Dedifferentiated amniotic fluid mesenchymal stem cell (primary cell): ENCODE results near the gene GNLY.
"Not testable (repeated sequence)": the region's sequence is repeated elsewhere in the genome, so short reads cannot be mapped to it uniquely, and the experiment has no call there.

Experiments used
- DNase-seq: peaks from one replicate; pipeline ENCODE4 v3.0.0-alpha.2; 2016; ENCODE audit errors: extremely low spot score

Gene GNLY

DNA sequence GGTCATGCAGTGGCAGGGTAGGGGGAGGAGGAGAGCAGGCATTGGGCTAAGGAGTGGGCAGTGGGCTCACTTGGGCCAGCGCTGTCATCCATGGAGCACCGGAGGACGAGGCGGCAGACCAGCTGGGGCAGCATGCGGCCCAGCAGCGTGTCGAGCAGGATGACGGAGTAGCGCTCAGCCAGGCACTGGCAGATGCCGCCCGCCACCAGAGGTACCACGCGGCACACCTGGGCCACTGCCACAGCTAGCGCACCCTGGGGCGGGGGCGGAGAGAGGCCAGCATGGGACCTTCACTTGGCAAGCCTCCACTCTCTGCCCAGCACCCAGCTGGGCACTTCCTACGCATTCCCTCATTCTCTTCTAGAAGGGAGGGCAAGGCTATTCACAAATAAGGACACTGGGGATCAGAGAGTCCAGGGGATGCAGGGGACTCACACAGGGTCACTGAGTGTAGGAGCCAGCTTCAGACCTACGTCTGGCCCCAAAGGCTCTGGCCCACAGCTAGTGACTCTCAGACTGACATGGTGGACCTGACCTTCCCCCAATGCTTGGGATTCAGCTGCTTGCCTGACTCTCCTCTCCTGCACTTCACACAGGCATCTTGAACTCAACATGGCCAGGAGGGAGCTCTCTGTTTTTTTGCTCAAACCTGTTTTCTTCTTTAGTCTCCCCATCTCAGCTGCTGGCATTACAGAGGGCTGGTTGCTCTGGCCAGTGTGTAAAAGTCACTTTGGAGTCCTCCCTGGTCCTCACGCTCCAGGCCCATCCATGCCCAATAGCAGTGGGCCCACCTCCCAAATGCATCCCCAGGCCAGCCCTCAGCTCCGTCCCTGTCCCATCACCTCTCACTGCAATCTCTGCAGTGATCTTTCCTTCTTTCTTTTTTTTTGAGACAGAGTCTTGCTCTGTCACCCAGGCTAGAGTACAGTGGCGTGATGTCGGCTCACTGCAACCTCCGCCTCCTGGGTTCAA, 30.3 kb upstream of the GNLY start:
- DNase-seq = no peak

DNA sequence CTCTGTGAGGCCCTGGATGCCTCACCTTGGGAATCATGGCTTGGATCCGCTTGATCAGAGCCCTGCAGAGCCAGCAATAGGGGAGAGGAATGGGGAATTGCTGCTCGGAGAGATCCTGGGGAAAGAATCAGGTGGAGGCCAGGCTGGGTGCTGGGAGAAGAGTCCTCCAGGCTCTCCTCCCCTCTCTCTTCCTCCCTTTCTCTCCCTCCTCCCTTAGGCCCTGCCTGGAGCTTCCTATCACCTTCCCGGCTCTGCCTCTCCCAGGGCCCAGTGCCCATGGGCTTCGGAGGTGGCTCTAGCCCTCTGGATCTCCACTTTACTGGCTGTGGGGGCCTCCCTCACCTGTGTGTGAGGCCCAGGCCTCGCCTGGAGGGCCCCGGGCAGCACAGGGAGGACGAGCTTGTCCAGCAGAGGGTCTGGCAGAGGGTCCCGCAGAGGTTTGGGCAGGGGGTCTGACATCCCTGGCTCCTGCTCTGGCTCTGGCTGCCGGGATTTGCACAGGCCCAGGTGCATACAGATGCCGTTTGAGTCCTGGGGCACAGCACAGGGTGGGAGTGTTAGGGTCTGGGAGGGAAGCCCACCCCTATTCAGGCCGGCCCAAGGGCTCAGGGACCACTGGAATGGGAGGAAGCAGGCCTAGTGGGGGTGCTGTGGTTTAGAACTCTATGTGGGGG, 28.8 kb upstream of the GNLY start:
- no peak for DNase-seq

DNA sequence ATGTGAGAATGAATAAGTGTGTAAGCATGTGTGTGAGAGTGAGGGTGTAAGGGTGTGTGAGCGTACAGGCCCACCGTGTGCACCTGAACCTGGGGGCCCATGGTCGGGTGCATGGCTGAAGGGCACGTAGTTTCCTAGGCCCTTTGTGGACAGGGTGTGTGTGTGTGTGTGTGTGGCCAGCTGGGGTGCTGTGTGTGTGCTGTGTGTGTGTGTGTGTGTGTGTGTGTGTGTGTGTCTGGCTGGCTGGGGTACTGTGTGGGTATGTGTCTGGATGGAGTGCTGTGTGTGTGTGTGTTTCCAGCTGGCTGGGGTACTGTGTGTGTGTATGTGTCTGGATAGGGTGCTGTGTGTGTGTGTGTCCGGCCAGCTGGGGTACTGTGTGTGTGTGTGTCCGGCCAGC, 28.1 kb upstream of the GNLY start:
- DNase-seq = no peak

DNA sequence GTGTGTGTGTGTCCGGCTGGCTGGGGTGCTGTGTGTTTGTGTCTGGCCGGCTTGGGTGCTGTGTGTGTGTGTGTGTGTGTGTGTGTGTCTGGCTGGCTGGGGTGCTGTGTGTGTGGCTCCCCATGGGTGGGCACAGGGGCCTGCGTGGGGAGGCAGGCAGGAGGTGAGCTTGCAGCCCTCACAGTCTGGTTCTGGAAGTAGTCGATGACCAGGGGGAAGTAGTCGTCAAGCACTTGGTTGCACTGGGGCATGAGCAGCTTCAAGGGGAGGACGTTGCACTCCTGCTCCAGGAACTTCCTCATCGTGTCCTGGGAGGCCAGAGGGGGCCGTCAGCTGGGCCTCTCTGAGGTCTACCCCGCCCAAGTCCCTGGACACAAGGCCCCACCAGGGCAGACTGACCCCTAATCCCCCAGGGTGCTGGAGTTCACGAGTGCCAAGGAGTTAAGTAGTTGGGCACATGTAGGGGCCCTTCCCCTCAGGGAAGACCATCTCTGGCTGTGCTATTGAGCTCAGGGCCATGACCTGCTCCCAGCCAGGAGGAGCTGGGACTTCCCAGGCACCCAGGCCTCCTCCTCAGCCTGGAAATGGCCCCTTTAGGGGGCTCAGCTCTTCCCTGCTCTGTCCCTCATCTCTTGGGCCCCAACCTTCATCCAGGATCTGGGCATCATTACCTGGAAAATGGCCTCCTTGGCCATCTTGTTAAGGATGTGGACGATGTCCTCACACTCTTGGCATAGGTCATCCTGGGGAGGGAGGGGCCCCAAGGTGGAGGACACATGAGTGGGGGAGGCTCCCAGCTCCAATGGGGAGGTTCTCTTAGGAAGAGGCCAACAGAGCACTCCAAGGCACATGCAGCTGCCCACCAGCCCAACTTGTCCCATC, 27.5 kb upstream of the GNLY start:
- DNase-seq = no peak

DNA sequence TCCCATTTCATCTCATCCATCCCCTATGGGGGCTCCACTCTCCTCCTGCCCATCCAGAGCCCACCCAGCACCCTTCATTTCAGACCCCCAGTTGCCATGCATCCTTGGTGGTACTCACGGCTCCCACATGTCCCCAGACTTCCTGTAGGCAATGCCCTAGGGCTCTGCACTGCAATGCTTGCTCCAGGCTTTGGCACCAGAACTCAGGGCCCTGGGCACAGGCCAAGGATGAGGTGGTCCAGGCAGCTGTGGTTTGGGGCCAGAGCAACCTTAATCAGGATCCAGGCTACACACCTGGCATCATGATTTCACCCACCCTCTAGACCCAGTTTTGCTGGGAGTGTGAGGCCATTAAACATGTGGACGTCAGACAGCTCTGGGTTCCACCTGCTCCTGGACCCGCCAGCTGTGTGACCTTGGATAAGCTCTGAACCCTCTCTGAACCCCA, 26.6 kb upstream of the GNLY start:
- no peak for DNase-seq

DNA sequence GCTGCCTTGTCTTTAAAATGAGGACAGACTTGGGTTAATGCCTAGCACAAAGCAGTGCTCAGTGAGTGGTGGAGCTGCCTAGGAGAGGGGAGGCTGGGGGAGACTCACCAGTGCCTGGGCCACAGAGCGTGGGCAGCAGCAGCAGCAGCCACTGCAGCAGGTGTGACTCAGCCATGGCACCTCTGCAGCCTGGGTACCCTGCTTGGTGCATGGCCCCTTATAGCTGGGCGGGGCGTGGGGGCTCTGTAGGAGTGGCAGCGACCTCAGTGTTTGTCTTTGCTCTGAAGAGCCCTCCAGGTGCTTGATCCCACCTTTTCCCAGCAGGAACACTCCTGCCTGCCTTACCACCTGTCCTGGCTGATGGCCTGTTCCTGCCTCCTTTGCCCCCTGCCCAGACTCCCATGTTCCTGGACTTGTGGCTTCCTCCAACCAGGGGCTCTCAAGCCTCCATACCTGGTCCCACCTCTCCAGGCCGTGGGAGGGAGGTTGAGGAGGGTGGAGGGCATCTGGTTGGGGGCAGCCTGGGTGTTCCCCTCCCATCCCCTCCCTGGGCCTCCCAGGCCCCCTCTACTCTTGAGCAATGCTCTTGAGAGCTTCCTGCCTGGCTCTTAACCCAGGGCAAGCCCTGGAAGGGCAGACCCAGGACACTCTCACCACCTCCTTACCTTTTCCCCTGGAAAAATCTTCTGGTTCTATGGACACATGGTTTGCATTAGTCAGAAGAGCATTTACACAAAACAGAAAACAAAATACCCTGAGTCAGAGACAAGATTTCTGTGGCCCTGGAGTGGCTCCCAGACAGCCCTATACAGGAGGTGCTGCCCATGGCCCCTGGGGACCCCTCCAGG, 25.9 kb upstream of the GNLY start, which contains the start of gene SFTPB:
Gene SFTPB, minus strand, starts transcription at position 191 of the 848 bp plus-strand sequence. Its CDS starts 16 bp downstream, at position 175.
- no peak for DNase-seq

DNA sequence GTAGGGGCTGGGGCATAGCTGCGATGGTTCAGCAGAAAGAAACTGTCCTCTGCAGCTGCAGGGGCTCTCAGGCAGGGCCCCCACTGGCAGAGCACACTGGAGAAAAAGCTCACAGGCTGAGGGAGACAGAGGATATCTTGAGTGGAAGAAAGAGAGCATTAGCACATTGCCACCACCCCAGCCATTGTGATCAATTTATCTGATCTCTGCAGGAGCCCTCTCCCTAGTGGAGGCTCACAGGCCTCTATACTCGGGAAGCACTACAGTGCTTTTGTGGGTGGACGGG, 25.4 kb upstream of the GNLY start:
- DNase-seq = no peak

DNA sequence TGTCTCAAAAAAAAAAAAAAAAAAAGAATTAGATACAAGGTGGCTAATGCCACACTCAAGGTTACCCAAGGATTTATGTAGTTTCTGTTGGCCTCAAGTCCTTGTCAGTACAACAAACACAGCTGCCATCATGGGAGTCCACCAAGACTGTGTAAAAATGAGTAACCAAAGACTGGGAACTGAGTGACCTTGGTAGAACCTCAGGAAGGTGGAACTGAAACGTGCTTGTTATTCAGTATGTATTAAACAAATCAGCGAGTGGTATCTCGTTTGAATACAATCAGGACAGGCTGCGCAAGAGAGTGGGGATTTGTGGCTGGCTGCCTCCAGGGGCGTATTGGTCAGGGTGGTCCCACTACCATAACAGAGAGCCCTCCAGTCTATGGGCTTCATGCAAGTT, 24.6 kb upstream of the GNLY start:
- no peak for DNase-seq

DNA sequence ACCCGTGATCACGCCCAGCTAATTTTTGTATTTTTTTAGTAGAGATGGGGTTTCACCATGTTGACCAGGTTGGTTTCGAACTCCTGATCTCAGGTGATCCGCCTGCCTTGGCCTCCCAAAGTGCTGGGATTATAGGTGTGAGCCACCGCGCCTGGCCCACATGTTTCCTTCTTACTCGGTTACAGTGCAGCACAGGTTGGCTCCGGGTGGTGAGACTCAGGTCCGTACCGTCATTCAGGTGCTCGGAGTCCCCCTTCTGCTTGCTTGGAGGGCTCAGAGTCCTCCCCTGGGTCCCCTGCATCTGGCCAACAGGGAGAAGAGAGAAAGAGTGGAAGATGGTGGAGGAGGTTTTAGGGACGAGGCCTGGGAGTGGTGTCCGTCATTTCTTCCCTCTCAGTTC, 23.7 kb upstream of the GNLY start:
- DNase-seq = not testable (repeated sequence)

DNA sequence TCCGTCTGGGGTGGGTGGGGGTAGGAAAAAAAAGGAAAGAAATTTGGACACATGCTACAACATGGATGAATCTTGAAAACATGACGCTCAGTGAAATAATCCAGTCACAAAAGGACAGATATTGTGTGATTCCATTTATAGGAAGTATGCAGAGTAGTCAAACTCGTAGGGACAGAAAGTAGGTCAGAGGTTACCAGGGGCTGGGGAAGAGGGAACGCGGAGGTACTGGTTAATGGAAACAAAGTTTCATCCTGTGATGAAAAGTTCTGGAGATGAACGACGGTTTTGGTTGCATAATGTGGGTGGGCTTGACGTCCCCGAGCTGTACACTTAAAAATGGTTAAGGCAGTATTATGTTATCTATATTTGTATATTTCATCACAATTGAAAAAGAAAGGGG, 21.7 kb upstream of the GNLY start:
- no peak for DNase-seq

DNA sequence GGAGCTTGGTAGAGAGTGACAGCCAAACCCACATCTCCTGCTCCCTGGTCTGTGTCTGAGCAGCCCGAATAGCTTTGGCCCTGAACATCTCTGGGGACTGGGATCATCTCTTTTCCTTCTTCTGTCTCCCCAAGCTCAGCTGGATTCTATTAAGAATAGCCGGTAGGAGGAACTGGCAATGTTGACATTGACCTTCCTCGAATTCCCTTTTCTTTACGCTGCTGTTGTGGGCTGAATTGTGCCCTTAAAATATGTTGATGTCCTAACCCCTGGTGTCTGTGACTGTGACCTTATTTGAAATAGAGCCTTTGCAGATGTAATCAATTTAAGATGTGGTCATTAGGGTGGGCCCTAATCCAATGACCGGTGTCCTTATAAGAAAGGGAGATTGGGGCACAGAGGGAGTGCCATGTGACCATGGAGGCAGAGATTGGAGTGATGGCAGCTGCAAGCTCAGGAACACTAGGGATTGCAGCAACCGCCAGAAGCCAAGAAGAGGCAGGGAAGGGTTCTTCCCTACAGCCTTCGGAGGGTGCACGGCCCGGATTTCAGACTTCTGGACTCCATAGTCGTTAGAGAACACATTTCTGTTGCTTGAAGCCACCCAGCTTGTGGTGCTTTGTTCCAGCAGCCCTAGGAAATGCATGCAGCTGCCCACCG, 20.3 kb upstream of the GNLY start:
- no peak for DNase-seq

DNA sequence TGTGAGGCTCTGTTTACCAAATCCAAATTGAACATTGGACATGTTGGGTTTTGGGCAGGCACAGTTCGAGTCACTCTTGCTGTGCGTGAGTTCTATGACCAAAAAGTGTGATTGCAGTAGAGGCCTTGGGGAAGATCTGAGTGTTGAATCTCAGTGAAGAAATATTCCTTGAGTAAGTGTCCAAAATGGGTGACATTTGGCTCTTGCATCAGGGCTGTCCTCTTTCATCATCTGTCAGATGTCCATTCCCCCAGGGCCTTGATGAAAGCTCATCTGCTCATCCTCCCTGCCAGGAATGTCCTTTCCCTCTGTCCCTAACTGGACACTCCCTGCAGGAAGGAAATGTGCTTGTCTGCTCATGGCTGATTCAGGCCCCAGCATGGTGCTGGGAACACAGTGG, 19.7 kb upstream of the GNLY start:
- DNase-seq = no peak

DNA sequence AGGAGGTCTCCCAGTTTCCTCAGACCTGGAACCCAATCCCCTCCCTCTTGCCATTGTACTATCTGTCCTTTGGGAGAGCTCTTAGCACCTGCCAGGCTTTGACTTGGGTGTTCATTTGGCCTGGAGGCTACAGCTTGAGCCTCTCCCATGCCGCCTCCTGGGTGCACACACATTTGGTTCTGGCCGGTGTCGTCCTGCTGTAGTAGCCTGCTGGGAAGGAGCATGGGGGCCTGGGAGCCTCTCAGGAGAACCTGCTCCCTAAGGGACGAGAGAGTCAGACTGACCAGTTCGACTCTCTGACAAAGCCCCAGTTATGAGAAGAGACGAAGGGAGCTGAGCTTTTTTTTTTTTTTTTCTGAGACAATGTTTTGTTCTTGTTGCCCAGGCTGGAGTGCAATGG, 18.7 kb upstream of the GNLY start:
- no peak for DNase-seq

DNA sequence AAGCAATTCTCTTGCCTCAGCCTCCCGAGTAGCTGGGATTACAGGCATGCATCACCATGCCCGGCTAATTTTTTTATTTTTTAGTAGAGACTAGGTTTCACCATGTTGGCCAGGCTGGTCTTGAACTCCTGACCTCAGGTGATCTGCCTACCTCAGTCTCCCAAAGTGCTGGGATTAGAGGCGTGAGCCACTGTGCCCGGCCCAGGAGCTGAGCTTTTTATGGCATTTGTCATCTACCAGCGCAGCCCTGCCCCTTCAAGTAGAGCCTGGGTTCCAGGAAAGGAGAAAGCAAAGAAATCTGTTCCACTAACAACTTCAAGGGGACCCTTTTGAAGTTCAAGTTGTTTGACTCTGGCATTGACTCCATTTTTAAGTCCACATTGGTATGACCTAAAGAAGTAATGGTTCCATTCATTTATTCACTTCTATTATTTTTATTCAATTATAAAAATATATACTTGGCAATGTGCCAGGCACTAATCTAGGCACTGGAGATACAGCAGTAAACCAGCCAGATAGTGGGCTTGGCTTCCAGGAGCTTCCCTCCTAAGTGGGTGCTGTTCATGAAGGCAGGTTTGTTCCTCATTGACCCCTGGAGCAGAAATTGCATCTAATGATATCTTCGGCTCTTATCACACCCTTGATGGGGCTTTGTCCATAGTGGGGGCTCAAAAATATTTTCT, 18.2 kb upstream of the GNLY start:
- DNase-seq = no peak

DNA sequence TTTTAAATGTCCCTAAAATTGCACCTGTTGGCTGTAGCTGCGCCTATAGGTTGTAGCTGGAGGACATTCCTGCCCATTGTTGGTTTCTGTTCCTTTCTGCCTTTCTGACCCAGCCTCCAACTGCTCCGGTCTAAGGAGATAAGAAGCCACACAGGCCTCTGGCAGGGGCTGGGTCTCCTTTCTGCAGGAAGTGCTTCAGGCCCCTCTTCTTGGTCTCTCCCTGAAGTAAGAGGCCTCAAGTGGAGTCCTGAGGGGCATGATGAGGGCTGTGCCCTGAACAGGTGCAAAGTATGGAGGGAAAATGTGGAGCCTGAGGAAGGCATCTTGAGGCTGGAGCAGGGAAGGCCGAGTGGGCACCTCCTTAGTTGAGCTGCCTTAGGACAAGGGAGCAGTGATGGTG, 15.8 kb upstream of the GNLY start:
- no peak for DNase-seq

DNA sequence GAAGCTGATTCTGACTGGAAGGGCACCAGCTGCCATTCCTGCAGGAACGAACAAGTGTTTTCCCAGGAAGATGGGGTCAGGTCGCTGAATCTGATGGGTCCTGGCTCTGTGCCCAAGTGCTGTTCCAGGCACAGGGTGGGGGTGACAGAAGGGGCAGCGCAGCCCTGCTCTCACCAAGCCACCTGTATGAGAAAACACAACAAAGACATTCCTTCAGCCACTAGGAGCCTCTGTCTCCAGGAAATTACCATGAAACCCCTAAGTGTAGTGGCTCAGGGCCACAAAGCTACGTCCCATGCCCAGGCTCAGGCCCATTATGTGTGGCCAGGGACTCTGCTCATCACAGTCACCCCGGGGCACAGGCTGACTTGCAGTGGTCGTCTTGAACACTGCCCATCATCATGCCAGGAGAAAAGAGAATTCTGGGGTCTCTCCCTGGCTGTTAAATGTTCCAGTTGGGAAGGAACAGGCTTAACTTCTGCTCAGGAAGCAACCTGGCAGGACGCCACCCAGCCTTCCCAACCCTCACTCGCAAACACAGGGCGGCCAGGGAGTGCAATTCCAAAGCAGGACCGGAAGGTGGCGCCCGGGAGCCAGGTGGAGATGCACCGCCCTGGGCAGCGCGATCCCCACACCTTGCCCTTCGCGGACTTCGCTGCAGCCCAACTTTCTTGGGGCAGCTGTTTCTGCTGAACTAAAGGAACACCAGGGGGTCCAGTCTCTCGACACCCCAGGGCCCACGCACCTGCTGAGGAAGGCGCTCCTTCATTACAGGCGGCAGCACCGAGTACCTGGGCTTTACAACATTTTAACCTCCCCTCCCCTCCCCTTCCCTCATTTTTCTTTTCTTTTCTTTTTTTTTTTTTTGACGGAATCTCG, 15.1 kb upstream of the GNLY start:
- peak; percentile 38 for DNase-seq

DNA sequence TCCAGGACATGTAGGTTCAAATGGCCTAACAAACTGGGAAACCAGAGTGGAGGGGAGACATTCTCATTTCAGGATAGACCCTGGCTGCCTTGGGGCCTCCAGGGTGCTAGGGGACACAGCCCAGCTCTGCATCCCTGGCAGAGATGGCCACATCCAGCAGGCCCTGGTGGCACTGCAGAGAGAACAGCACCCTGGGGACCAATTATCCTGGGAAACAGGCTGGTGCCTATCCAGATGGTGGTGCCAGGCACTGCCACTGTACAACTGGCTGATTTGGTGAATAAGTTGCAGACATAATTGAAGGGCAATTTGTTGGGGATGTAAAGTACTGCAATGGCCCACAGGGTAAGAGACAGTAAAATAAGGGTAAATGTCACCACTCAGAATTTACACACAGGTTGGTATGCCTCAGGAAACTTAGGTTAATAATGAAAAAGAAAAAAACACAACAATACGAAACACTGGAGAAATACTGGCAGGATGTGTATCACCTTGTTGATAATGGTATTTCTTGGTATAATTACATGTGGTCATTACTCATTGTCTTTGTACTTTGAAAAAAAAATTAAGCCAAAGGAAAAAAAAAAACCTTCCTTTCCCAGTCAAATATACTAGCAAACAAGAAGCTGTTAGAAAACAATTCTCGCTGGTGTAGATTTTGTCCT, 13.3 kb upstream of the GNLY start:
- DNase-seq = no peak

DNA sequence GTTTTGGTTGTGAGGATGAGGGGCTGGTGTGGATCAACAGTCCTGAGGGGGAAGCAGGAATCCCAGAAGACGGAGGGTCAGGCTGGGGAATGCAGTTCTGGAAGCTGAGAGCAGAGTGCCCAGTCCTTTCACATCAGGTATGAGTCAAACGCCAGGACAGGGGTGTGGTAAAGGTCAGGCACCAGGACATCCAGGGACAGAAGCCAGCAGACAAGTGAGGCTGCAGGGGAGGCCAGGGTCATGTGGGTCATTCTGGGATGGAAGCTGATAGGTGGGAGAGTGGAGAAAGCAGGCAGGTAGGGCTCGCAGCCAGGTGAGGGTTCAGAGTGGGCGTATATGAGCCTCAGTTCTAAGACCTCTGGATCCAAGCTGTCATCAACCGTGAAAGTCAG, 12.8 kb upstream of the GNLY start:
- DNase-seq = no peak

DNA sequence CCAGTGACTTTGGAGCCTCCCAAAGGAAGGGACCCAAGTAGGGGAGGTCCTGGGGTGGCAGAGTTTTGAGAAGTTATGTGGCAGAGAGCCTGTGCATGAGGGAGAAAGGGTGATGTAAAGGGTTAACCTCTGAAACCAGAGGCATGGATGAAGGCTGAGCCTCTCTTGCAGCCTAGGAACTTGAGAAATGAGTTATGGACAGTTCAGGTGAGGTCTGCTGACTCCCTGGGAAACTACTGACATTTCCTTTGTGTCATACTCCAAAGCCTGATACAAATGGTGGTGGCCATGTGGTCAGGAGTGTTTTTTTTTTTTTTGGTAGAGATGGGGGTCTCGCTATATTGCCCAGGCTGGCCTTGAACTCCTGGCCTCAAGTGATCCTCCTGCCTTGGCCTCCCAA, 12.4 kb upstream of the GNLY start:
- DNase-seq = no peak
